ENCODE measurements around the gene ADGRD1.
"Not testable (repeated sequence)": the region's sequence is repeated elsewhere in the genome, so short reads cannot be mapped to it uniquely, and the experiment has no call there.

The ADGRD1 gene

GRCh38 chr12:131104463-131105350 lies 151.0 kb downstream of the ADGRD1 start:
- DNase-seq (ENCODE audit: low spot score), result peak; percentile 52

GRCh38 chr12:131105351-131105735 lies 151.6 kb downstream of the ADGRD1 start:
- DNase-seq (ENCODE audit: low spot score), result no peak

- no peak for DNase-seq (ENCODE audit: low spot score)
Observed at GRCh38 chr12:131105736-131106348, 152.1 kb downstream of the ADGRD1 start.

GRCh38 chr12:131106349-131106941 lies 152.7 kb downstream of the ADGRD1 start:
- no peak for DNase-seq (ENCODE audit: low spot score)

GRCh38 chr12:131108177-131108955 lies 154.7 kb downstream of the ADGRD1 start:
- no peak for DNase-seq (ENCODE audit: low spot score)

- DNase-seq (ENCODE audit: low spot score), result no peak
Observed at GRCh38 chr12:131111446-131111845, 157.7 kb downstream of the ADGRD1 start.

GRCh38 chr12:131112021-131112420 lies 158.3 kb downstream of the ADGRD1 start:
- DNase-seq (ENCODE audit: low spot score), result no peak

- no peak for DNase-seq (ENCODE audit: low spot score)
Observed at GRCh38 chr12:131112700-131113290, 159.1 kb downstream of the ADGRD1 start.

GRCh38 chr12:131113568-131114270 lies 160.0 kb downstream of the ADGRD1 start:
- no peak for DNase-seq (ENCODE audit: low spot score)

- DNase-seq (ENCODE audit: low spot score), result no peak
Observed at GRCh38 chr12:131114271-131114670, 160.6 kb downstream of the ADGRD1 start.

- DNase-seq (ENCODE audit: low spot score), result no peak
Observed at GRCh38 chr12:131114942-131115584, 161.4 kb downstream of the ADGRD1 start.

GRCh38 chr12:131115766-131116467 lies 162.2 kb downstream of the ADGRD1 start:
- DNase-seq (ENCODE audit: low spot score), result no peak

GRCh38 chr12:131116468-131117117 lies 162.9 kb downstream of the ADGRD1 start:
- DNase-seq (ENCODE audit: low spot score), result no peak

- no peak for DNase-seq (ENCODE audit: low spot score)
Observed at GRCh38 chr12:131117438-131118245, 163.9 kb downstream of the ADGRD1 start.

- no peak for DNase-seq (ENCODE audit: low spot score)
Observed at GRCh38 chr12:131118371-131118770, 164.7 kb downstream of the ADGRD1 start.

- not testable (repeated sequence) for DNase-seq (ENCODE audit: low spot score)
Observed at GRCh38 chr12:131119345-131119744, 165.6 kb downstream of the ADGRD1 start.

- no peak for DNase-seq (ENCODE audit: low spot score)
Observed at GRCh38 chr12:131119936-131120335, 166.2 kb downstream of the ADGRD1 start.

GRCh38 chr12:131120831-131121271 lies 167.1 kb downstream of the ADGRD1 start:
- no peak for DNase-seq (ENCODE audit: low spot score)

All from hematopoietic multipotent progenitor cell treated with erythropoietin and hydrocortisone succinate and interleukin-3 and kit ligand, for 17 days (in vitro differentiated cells).